GM21367 (cell line): ENCODE results near the gene BCL2L1.

ENCODE experiments used
- ATAC-seq: cut with Tn5 transposase; IDR thresholded peaks from one replicate; pipeline ENCODE4 v1.9.1; 2021; ENCODE audit not compliant: unreplicated experiment

The BCL2L1 gene

GRCh38 chr20:31710423-31711108, 12.1 kb downstream of the BCL2L1 start:
- no peak for ATAC-seq

- ATAC-seq: no peak
Measured at GRCh38 chr20:31709939-31710338, 12.7 kb downstream of the BCL2L1 start.

- no peak for ATAC-seq
Measured at GRCh38 chr20:31708736-31709534, 13.7 kb downstream of the BCL2L1 start.

- ATAC-seq: no peak
Measured at GRCh38 chr20:31707994-31708735, 14.5 kb downstream of the BCL2L1 start.

- no peak for ATAC-seq
Measured at GRCh38 chr20:31707258-31707615, 15.4 kb downstream of the BCL2L1 start.

GRCh38 chr20:31706607-31707257, 15.9 kb downstream of the BCL2L1 start:
- no peak for ATAC-seq

- peak; percentile 80 for ATAC-seq
Measured at GRCh38 chr20:31705598-31706597, 16.8 kb downstream of the BCL2L1 start.

GRCh38 chr20:31705191-31705590, 17.5 kb downstream of the BCL2L1 start:
- no peak for ATAC-seq

GRCh38 chr20:31704225-31705119, 18.2 kb downstream of the BCL2L1 start:
- ATAC-seq: no peak

- no peak for ATAC-seq
Measured at GRCh38 chr20:31701591-31701990, 21.1 kb downstream of the BCL2L1 start.

- no peak for ATAC-seq
Measured at GRCh38 chr20:31700747-31701146, 21.9 kb downstream of the BCL2L1 start.

GRCh38 chr20:31699801-31700728, 22.6 kb downstream of the BCL2L1 start:
- no peak for ATAC-seq

GRCh38 chr20:31698803-31699718, 23.6 kb downstream of the BCL2L1 start:
- ATAC-seq: peak; percentile 79

GRCh38 chr20:31698243-31698802, 24.3 kb downstream of the BCL2L1 start:
- ATAC-seq: no peak

- no peak for ATAC-seq
Measured at GRCh38 chr20:31695849-31696804, 26.5 kb downstream of the BCL2L1 start.
